ENCODE measurements around the gene DDIT4. TPM values are rescaled to one million over a fixed set of nuclear protein-coding genes. Genes with fewer than 3 reads are reported as not detected.

DDIT4 gene
- total and polyA plus RNA-seq, 9 of the 15 experiments (the other 6 are each of a cell fraction or from before 2014, with no cell fraction given): 8.2 to 675 (median 159) TPM

GRCh38 chr10:72291019-72291532 is 17.4 kb downstream of the DDIT4 start (continued):
- peak; percentile 39; the same call in 1 of the 2 replicates for TF ChIP-seq CBFA2T2 (conservative IDR thresholded peaks at IDR 0.05)
- peak; percentile 76; the same call in 1 of the 2 replicates for TF ChIP-seq CTBP1 (IDR thresholded peaks at IDR 0.05; ENCODE audit: borderline replicate concordance)
- no peak for TF ChIP-seq PURB (CRISPR knock-in tag; IDR thresholded peaks at IDR 0.05; ENCODE audit: low read depth)
- TF ChIP-seq GATA2 (CRISPR knock-in tag; IDR thresholded peaks at IDR 0.05): peak; percentile 79
- no peak for TF ChIP-seq NEUROD1 (IDR thresholded peaks at IDR 0.05; ENCODE audit: borderline replicate concordance, low read depth, low read length, partially characterized antibody)
- peak; percentile 21; the same call in 1 of the 2 replicates for TF ChIP-seq PHF8 (IDR thresholded peaks at IDR 0.05; ENCODE audit: borderline replicate concordance, low read length)
- 0 out of 2 replicates have a peak, but pooled peaks have one; percentile 23 for TF ChIP-seq ZNF511 (CRISPR knock-in tag; IDR thresholded peaks at IDR 0.05)
- TF ChIP-seq JUND (IDR thresholded peaks at IDR 0.05; ENCODE audit: borderline replicate concordance, low read depth, low read length): peak; percentile 58; the same call in 1 of the 2 replicates
- peak; percentile 72; the same call in 2 of the 3 replicates for TF ChIP-seq JUND (tag; IDR thresholded peaks at IDR 0.05; ENCODE audit: borderline replicate concordance, low read depth, low read length)
- peak; percentile 77; the same call in 1 of the 2 replicates for TF ChIP-seq CBX1 (IDR thresholded peaks at IDR 0.05; ENCODE audit: low read depth)
- TF ChIP-seq ZNF436 (CRISPR knock-in tag; IDR thresholded peaks at IDR 0.05): no peak
- peak; percentile 73 to 77 for TF ChIP-seq NRF1 (conservative IDR thresholded peaks at IDR 0.05 in 1 of 2, IDR thresholded peaks at IDR 0.05 in 1 of 2)
- no peak for TF ChIP-seq SNAPC5 (CRISPR knock-in tag; IDR thresholded peaks at IDR 0.05)
- 0 out of 2 replicates have a peak, but pooled peaks have one; percentile 16 for TF ChIP-seq KLF13 (tag; IDR thresholded peaks at IDR 0.05; ENCODE audit: borderline replicate concordance, low read depth)
- peak; percentile 89 for TF ChIP-seq TFAP4 (CRISPR knock-in tag; IDR thresholded peaks at IDR 0.05; ENCODE audit: borderline replicate concordance)
- TF ChIP-seq ZBTB7A (IDR thresholded peaks at IDR 0.05; ENCODE audit: borderline replicate concordance, control insufficient read depth, low read depth, low read length): 0 out of 2 replicates have a peak, but pooled peaks have one; percentile 20
- no peak for TF ChIP-seq BRF1 (IDR thresholded peaks at IDR 0.05; ENCODE audit: borderline replicate concordance, extremely low read depth, insufficient read length)
- peak; percentile 30; the same call in 1 of the 2 replicates for TF ChIP-seq MTA2 (IDR thresholded peaks at IDR 0.05; ENCODE audit: low read depth)
- peak; percentile 69; the same call in 1 of the 2 replicates for TF ChIP-seq ZFX (CRISPR knock-in tag; IDR thresholded peaks at IDR 0.05)
- peak; percentile 42; the same call in 1 of the 2 replicates for TF ChIP-seq KLF16 (IDR thresholded peaks at IDR 0.05)
- TF ChIP-seq SLC30A9 (CRISPR knock-in tag; IDR thresholded peaks at IDR 0.05): no peak
- TF ChIP-seq DACH1 (IDR thresholded peaks at IDR 0.05; ENCODE audit: partially characterized antibody): no peak
- TF ChIP-seq DNMT1 (IDR thresholded peaks at IDR 0.05): no peak
- TF ChIP-seq FOXO4 (CRISPR knock-in tag; IDR thresholded peaks at IDR 0.05): 0 out of 2 replicates have a peak, but pooled peaks have one; percentile 60
- peak; percentile 84 for TF ChIP-seq CHD4 (IDR thresholded peaks at IDR 0.05; ENCODE audit: insufficient read depth, insufficient replicate concordance, low read depth, low read length, poor library complexity, severe bottlenecking)
